ENCODE data around the gene HEATR3. TPM values are rescaled to one million over a fixed set of nuclear protein-coding genes. Genes with fewer than 3 reads are reported as not detected.

The HEATR3 gene
- total and polyA plus RNA-seq, 2 donors = 7.4 to 19.4 TPM

- Histone ChIP-seq H3K27ac (ENCODE audit: low read depth) (no peak overlapping the region), H3K36me3 (ENCODE audit: insufficient read depth) (no peaks in the 10 kb centered on the region), H3K4me1 (ENCODE audit: insufficient read depth) (peaks cover 5% of the 10 kb centered on the region), H3K4me3 (ENCODE audit: low read depth, low read length) (peak overlapping the region; percentile 99)
- WGBS = 26% methylated on average over 1 of the region's 1 CpG
- DNase-seq (ENCODE audit: extremely low spot score) = no peak
Observed at GRCh38 chr16:50155925-50156324, 90.2 kb downstream of the HEATR3 start.

Small RNAs within 50 kb of the gene (small RNA-seq; reads per million reads assigned to genes)
- gene RF00017 (not detected), gene RF00156 (not detected), gene RNY4P3 (0.68 reads per million, percentile 61 among the genes with 10 or more reads in this experiment), gene RPL10P14 (not detected)

Other genes with a start within 250 kb of the HEATR3 start
- 14.0 TPM for gene ZNF423, start 209.9 kb upstream of the HEATR3 start, total RNA-seq
- gene ZNF423, start 209.9 kb upstream of the HEATR3 start, polyA plus RNA-seq = 6.4 TPM
- 39.3 TPM for gene CNEP1R1, start 40.7 kb upstream of the HEATR3 start, total RNA-seq
- gene CNEP1R1, start 40.7 kb upstream of the HEATR3 start, polyA plus RNA-seq = 8.6 TPM
- gene TENT4B, start 87.3 kb downstream of the HEATR3 start, total RNA-seq = 19.4 TPM
- gene TENT4B, start 87.3 kb downstream of the HEATR3 start, polyA plus RNA-seq = 9.0 TPM
- gene ADCY7, start 200.6 kb downstream of the HEATR3 start, total RNA-seq = 14.2 TPM
- 8.9 TPM for gene ADCY7, start 200.6 kb downstream of the HEATR3 start, polyA plus RNA-seq

Data from urinary bladder (tissue), 4 donors.